WTC11 (cell line): ENCODE data around the gene SETD1A. TPM values are rescaled to one million over a fixed set of nuclear protein-coding genes. Genes with fewer than 3 reads are reported as not detected.

ENCODE experiments used
- ATAC-seq: fragments of 200-7000 bp; cut with Tn5 transposase; 2 replicates; pipeline ENCODE4 v1.10.0; 2021; ENCODE audit warnings: mild to moderate bottlenecking, moderate library complexity
- CTCF ChIA-PET: fragments of 300-600 bp; sonication (Branson Sonifier 250); formaldehyde crosslinking; loops from one replicate; lab custom pipeline; 2021; ENCODE audit warnings: antibody characterized with exemption; lab: Charles Lee
- POLR2A ChIA-PET: fragments of 350-600 bp; sonication (Branson Sonifier 250); formaldehyde crosslinking; loops from one replicate; lab custom pipeline; 2021; ENCODE audit warnings: antibody characterized with exemption; lab: Charles Lee
- DNase-seq: peaks from one replicate; pipeline ENCODE4 v3.0.0; 2021; ENCODE audit warnings: low spot score
- H3K27ac Mint-ChIP-seq: 2 replicates; pipeline ENCODE4 v1.8.0; 2021; ENCODE audit warnings: mixed read lengths
- H3K27me3 Mint-ChIP-seq: 2 replicates; pipeline ENCODE4 v1.8.0; 2021; ENCODE audit warnings: low read depth, mild to moderate bottlenecking, moderate library complexity, mixed read lengths
- H3K36me3 Mint-ChIP-seq: 2 replicates; pipeline ENCODE4 v1.8.0; 2021; ENCODE audit warnings: mixed read lengths
- H3K4me1 Mint-ChIP-seq: 2 replicates; pipeline ENCODE4 v1.8.0; 2022; ENCODE audit warnings: mixed read lengths
- H3K4me3 Mint-ChIP-seq: 2 replicates; pipeline ENCODE4 v1.8.0; 2021; ENCODE audit warnings: mild to moderate bottlenecking, moderate library complexity, mixed read lengths
- H3K9me3 Mint-ChIP-seq: 2 replicates; pipeline ENCODE4 v1.8.0; 2021; ENCODE audit warnings: mixed read lengths
- CTCF ChIP-seq: fragments of 200-600 bp; IDR thresholded peaks from 2 replicates; pipeline ENCODE4 v1.8.0; 2022; ENCODE audit warnings: antibody characterized with exemption
- JUN ChIP-seq: sonication (generic); formaldehyde crosslinking; IDR thresholded peaks from 2 replicates; pipeline ENCODE4 v1.8.0; 2023; ENCODE audit warnings: mild to moderate bottlenecking, missing genetic modification reagents
- ZNF138 ChIP-seq: sonication (generic); formaldehyde crosslinking; conservative IDR thresholded peaks from 2 replicates; pipeline ENCODE4 v1.8.1; 2022; ENCODE audit warnings: mild to moderate bottlenecking, moderate library complexity, missing genetic modification reagents
- ZNF219 ChIP-seq: sonication (generic); formaldehyde crosslinking; IDR thresholded peaks from 2 replicates; pipeline ENCODE4 v1.8.0; 2023; ENCODE audit warnings: missing genetic modification reagents, mild to moderate bottlenecking, borderline replicate concordance
- ZNF263 ChIP-seq: sonication (generic); formaldehyde crosslinking; IDR thresholded peaks from 2 replicates; pipeline ENCODE4 v1.8.1; 2022; ENCODE audit warnings: low read depth, mild to moderate bottlenecking, moderate library complexity, missing genetic modification reagents
- total RNA-seq: library from RNA; stranded (reverse); gene quantifications from 3 replicates; pipeline ENCODE4 v1.2.3, GENCODE V29; 2021
- TF ChIP-seq, protein P1 (sequence below): fragments of 250-450 bp; sonication (Bioruptor Pico); IDR thresholded peaks from 2 replicates; pipeline ENCODE4 v2.1.2; 2022; ENCODE audit warnings: mild to moderate bottlenecking, moderate library complexity
- TF ChIP-seq, protein P2 (sequence below): sonication (generic); formaldehyde crosslinking; IDR thresholded peaks from 2 replicates; pipeline ENCODE4 v1.8.1; 2022; ENCODE audit warnings: missing genetic modification reagents, borderline replicate concordance
- TF ChIP-seq, protein P3 (sequence below): fragments of 250-450 bp; sonication (Bioruptor Pico); conservative IDR thresholded peaks from 2 replicates; pipeline ENCODE4 v1.9.0; 2021; ENCODE audit warnings: mild to moderate bottlenecking

Gene SETD1A
- total RNA-seq, 1 experiment from 2014 or later = 31.1 TPM

GRCh38 chr16:30976486-30976885, 18.9 kb downstream of the SETD1A start:
- Mint-ChIP-seq H3K36me3 (peaks cover 59% of the 10 kb centered on the region), H3K4me1 (no peaks in the 10 kb centered on the region), H3K9me3 (no peaks in the 10 kb centered on the region), H3K27me3 (peaks cover 2% of the 10 kb centered on the region; the same call in 1 of the 2 replicates), H3K4me3 (no peak overlapping the region), H3K27ac (peak overlapping the region; percentile 32; the same call in 1 of the 2 replicates)
- TF ChIP-seq CTCF (no peak), ZNF138 (CRISPR knock-in tag) (no peak), ZNF219 (CRISPR knock-in tag) (no peak), JUN (CRISPR knock-in tag) (no peak)
- TF ChIP-seq, protein P1, sequence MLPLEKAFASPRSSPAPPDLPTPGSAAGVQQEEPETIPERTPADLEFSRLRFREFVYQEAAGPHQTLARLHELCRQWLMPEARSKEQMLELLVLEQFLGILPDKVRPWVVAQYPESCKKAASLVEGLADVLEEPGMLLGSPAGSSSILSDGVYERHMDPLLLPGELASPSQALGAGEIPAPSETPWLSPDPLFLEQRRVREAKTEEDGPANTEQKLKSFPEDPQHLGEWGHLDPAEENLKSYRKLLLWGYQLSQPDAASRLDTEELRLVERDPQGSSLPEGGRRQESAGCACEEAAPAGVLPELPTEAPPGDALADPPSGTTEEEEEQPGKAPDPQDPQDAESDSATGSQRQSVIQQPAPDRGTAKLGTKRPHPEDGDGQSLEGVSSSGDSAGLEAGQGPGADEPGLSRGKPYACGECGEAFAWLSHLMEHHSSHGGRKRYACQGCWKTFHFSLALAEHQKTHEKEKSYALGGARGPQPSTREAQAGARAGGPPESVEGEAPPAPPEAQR = no peak
- ATAC-seq = no peak
- DNase-seq = no peak
- POLR2A ChIA-PET = no interaction called here
- CTCF ChIA-PET = interaction anchor here (2.3 to 2.8 kb wide), 2 partner anchors 9 to 22 kb away, joined by 12 read pairs; partner anchors contain the start of gene HSD3B7

GRCh38 chr16:30977502-30977901, 19.9 kb downstream of the SETD1A start:
- H3K27ac Mint-ChIP-seq = peak overlapping the region; percentile 11; the same call in 1 of the 2 replicates
- H3K9me3 Mint-ChIP-seq = no peaks in the 10 kb centered on the region
- ATAC-seq = peak; percentile 72
- H3K4me1 Mint-ChIP-seq = no peaks in the 10 kb centered on the region
- DNase-seq = peak; percentile 73
- peaks cover 55% of the 10 kb centered on the region for H3K36me3 Mint-ChIP-seq
- H3K27me3 Mint-ChIP-seq = peaks cover 2% of the 10 kb centered on the region; the same call in 1 of the 2 replicates
- no peak overlapping the region for H3K4me3 Mint-ChIP-seq
- TF ChIP-seq CTCF = peak; percentile 66
- TF ChIP-seq, protein P2, sequence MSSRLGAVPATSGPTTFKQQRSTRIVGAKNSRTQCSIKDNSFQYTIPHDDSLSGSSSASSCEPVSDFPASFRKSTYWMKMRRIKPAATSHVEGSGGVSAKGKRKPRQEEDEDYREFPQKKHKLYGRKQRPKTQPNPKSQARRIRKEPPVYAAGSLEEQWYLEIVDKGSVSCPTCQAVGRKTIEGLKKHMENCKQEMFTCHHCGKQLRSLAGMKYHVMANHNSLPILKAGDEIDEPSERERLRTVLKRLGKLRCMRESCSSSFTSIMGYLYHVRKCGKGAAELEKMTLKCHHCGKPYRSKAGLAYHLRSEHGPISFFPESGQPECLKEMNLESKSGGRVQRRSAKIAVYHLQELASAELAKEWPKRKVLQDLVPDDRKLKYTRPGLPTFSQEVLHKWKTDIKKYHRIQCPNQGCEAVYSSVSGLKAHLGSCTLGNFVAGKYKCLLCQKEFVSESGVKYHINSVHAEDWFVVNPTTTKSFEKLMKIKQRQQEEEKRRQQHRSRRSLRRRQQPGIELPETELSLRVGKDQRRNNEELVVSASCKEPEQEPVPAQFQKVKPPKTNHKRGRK (CRISPR knock-in tag) = no peak
- ChIA-PET POLR2A (interaction anchor here (0.7 kb wide), 2 partner anchors 30 to 180 kb away, joined by 4 read pairs; no protein-coding TSS in a partner anchor), CTCF (interaction anchor here (0.5 to 2.8 kb wide), 7 partner anchors 8 to 65 kb away, joined by 3 to 12 read pairs (median 6); partner anchors contain the start of gene HSD3B7)

- TF ChIP-seq, protein P3, sequence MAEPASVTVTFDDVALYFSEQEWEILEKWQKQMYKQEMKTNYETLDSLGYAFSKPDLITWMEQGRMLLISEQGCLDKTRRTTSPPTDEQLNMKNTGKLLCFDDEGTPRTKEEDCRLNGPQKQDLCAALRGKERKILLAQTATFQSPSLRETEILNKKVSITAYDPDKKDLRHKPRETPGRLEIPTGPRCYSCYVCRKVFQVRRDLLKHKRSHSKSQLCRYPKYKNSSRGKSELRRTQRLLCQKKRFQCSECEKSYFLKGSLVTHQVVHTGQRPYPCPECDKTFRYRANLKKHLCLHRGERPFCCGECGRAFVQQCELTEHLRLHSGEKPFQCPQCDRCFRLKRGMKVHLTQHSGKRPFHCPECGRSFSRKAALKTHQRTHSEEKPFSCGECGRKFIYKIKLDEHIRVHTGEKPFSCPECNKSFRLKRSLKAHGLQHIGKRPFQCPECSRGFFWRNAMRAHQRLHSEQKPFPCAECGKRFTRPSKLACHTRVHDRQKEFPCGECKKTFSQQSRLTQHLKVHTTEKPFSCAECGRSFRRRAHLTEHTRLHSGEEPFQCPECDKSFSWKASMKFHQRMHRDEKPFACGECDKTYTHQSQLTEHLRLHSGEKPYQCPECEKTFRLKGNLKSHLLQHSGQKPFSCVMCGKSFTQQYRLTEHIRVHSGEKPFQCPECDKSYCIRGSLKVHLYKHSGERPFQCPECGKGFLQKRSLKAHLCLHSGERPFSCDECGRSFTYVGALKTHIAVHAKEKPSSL (CRISPR knock-in tag) = no peak
- peak; percentile 87 for TF ChIP-seq ZNF263 (CRISPR knock-in tag)
- ChIA-PET POLR2A (no interaction called here), CTCF (no interaction called here)
- Mint-ChIP-seq H3K36me3 (peaks cover 37% of the 10 kb centered on the region), H3K4me3 (no peak overlapping the region), H3K27ac (no peak overlapping the region), H3K9me3 (no peaks in the 10 kb centered on the region), H3K27me3 (peaks cover 2% of the 10 kb centered on the region; the same call in 1 of the 2 replicates), H3K4me1 (no peaks in the 10 kb centered on the region)
- ATAC-seq = peak; percentile 11; the same call in 1 of the 2 replicates
- no peak for DNase-seq
Measured at GRCh38 chr16:30979170-30980022, 21.8 kb downstream of the SETD1A start.
